NCI-H226 (cell line): ENCODE results near the gene FAM111B.

Experiments used
- DNase-seq: peaks from one replicate; pipeline ENCODE4 v3.0.0-alpha.2; 2015

Gene FAM111B

GRCh38 chr11:59158206-59159068 is 51.4 kb downstream of the FAM111B start:
- DNase-seq: peak; percentile 25

- DNase-seq: no peak
Observed at GRCh38 chr11:59164028-59164427, 57.0 kb downstream of the FAM111B start.

GRCh38 chr11:59171508-59172322 is 64.7 kb downstream of the FAM111B start, which contains the start of gene DTX4:
Gene DTX4 (plus strand): TSS chr11:59172132. CDS start chr11:59172596, 464 bp downstream.
- DNase-seq: peak; percentile 81

- peak; percentile 7 for DNase-seq
Observed at GRCh38 chr11:59172345-59173079, 65.5 kb downstream of the FAM111B start.

GRCh38 chr11:59173080-59173963 is 66.3 kb downstream of the FAM111B start:
- peak; percentile 41 for DNase-seq

GRCh38 chr11:59173964-59174663 is 67.1 kb downstream of the FAM111B start:
- peak; percentile 83 for DNase-seq

- peak; percentile 92 for DNase-seq
Observed at GRCh38 chr11:59174664-59175033, 67.6 kb downstream of the FAM111B start.

GRCh38 chr11:59175091-59175501 is 68.1 kb downstream of the FAM111B start:
- DNase-seq: no peak

GRCh38 chr11:59176330-59176729 is 69.3 kb downstream of the FAM111B start:
- DNase-seq: no peak
